Liver (tissue), 9 donors: ENCODE measurements around the gene SLC16A8. TPM values are rescaled to one million over a fixed set of nuclear protein-coding genes. Genes with fewer than 3 reads are reported as not detected.

ENCODE experiments used
- DNase-seq: peaks from one replicate; pipeline ENCODE4 v3.0.0-alpha.2; 2017; ENCODE audit warnings: low spot score
- H3K27ac ChIP-seq, 2 donors: one replicate each; pipeline ENCODE4 v1.7.0; 2013; ENCODE audit warnings: inconsistent platforms in 2 of 2, low read length in 2 of 2, control low read depth in 1 of 2, low read depth in 1 of 2, mild to moderate bottlenecking in 1 of 2
- H3K27me3 ChIP-seq, 4 donors: one replicate each; pipeline versions ENCODE4 v1.6.1 to v1.7.0; 2013; ENCODE audit warnings: low read length in 3 of 4, inconsistent platforms in 1 of 4, mild to moderate bottlenecking in 1 of 4, moderate library complexity in 1 of 4; ENCODE audit not compliant: control insufficient read depth in 4 of 4, insufficient read depth in 4 of 4
- H3K36me3 ChIP-seq, 4 donors: one replicate each; pipeline versions ENCODE4 v1.6.1 to v1.7.0; 2013; ENCODE audit warnings: low read length in 3 of 4, mild to moderate bottlenecking in 3 of 4, low read depth in 1 of 4, moderate library complexity in 1 of 4; ENCODE audit not compliant: control insufficient read depth in 4 of 4, insufficient read depth in 3 of 4
- H3K4me1 ChIP-seq, 4 donors: one replicate each; pipeline versions ENCODE4 v1.6.1 to v1.7.0; 2013; ENCODE audit warnings: low read length in 3 of 4, mild to moderate bottlenecking in 3 of 4, moderate library complexity in 1 of 4; ENCODE audit not compliant: control insufficient read depth in 4 of 4, insufficient read depth in 4 of 4
- H3K4me3 ChIP-seq, 3 donors: one replicate each; pipeline versions ENCODE4 v1.6.1 to v1.7.0; 2013; ENCODE audit warnings: low read length in 3 of 3, control low read depth in 1 of 3, low read depth in 1 of 3, mild to moderate bottlenecking in 1 of 3
- H3K9ac ChIP-seq, 2 donors: one replicate each; pipeline ENCODE4 v1.7.0; 2013; ENCODE audit warnings: low read length in 2 of 2, mild to moderate bottlenecking in 2 of 2, moderate library complexity in 2 of 2, control low read depth in 1 of 2, low read depth in 1 of 2
- H3K9me3 ChIP-seq, 4 donors: one replicate each; pipeline versions ENCODE4 v1.6.1 to v1.7.0; 2013; ENCODE audit warnings: low read length in 3 of 4; ENCODE audit not compliant: control insufficient read depth in 4 of 4
- ATF3 ChIP-seq: IDR thresholded peaks from 2 replicates; pipeline ENCODE4 v1.6.1; 2016; ENCODE audit warnings: antibody characterized with exemption
- CTCF ChIP-seq: fragments of 150-350 bp; IDR thresholded peaks from 2 replicates; pipeline ENCODE4 v1.5.1; 2017; ENCODE audit warnings: improper control_type of control experiment, low read depth, low read length; ENCODE audit not compliant: missing input control
- EGR1 ChIP-seq, 2 donors: IDR thresholded peaks; 2 replicates each; pipeline ENCODE4 v1.6.1; 2016 to 2018; ENCODE audit warnings: antibody characterized with exemption in 2 of 2, low read depth in 2 of 2
- FOXA1 ChIP-seq: IDR thresholded peaks from 2 replicates; pipeline ENCODE4 v1.6.1; 2016; ENCODE audit warnings: antibody characterized with exemption
- FOXA2 ChIP-seq: IDR thresholded peaks from 2 replicates; pipeline ENCODE4 v1.6.1; 2016; ENCODE audit warnings: antibody characterized with exemption
- GABPA ChIP-seq, 2 donors: IDR thresholded peaks in 1 of 2; conservative IDR thresholded peaks in 1 of 2; 2 replicates each; pipeline ENCODE4 v1.6.1; 2016; ENCODE audit warnings: antibody characterized with exemption in 2 of 2, mild to moderate bottlenecking in 1 of 2, moderate library complexity in 1 of 2
- HNF4A ChIP-seq, 2 donors: conservative IDR thresholded peaks; 2 replicates each; pipeline ENCODE4 v1.6.1; 2016; ENCODE audit warnings: antibody characterized with exemption in 2 of 2, mild to moderate bottlenecking in 2 of 2
- HNF4G ChIP-seq: IDR thresholded peaks from 2 replicates; pipeline ENCODE4 v1.6.1; 2016; ENCODE audit warnings: antibody characterized with exemption
- NR2F2 ChIP-seq: IDR thresholded peaks from 2 replicates; pipeline ENCODE4 v1.6.1; 2016; ENCODE audit warnings: antibody characterized with exemption
- RAD21 ChIP-seq, 2 donors: IDR thresholded peaks; 2 replicates each; pipeline ENCODE4 v1.6.1; 2016; ENCODE audit warnings: antibody characterized with exemption in 2 of 2, mild to moderate bottlenecking in 2 of 2
- REST ChIP-seq: IDR thresholded peaks from 2 replicates; pipeline ENCODE4 v1.6.1; 2016; ENCODE audit warnings: antibody characterized with exemption, mild to moderate bottlenecking
- SP1 ChIP-seq: IDR thresholded peaks from 2 replicates; pipeline ENCODE4 v1.6.1; 2018; ENCODE audit warnings: antibody characterized with exemption, mild to moderate bottlenecking
- TAF1 ChIP-seq: conservative IDR thresholded peaks from 2 replicates; pipeline ENCODE4 v1.6.1; 2016; ENCODE audit warnings: antibody characterized with exemption, mild to moderate bottlenecking
- ZBTB33 ChIP-seq: IDR thresholded peaks from 2 replicates; pipeline ENCODE4 v1.6.1; 2016; ENCODE audit warnings: antibody characterized with exemption
- WGBS: extraction: QIAGEN DNeasy Blood & Tissue Kit; methylation state at CpG from one replicate; pipeline ENCODE4 v1.1.7; 2013; 5-methylcytosine and 5-hydroxymethylcytosine counted together
- polyA plus RNA-seq, 2 donors: library from polyadenylated mRNA; stranded (reverse) in 1 of 2; unstranded in 1 of 2; fragments of 200-250 nt in 1 of 2; fragments of >200 nt in 1 of 2; fragmentation: Nextera tagmentation in 1 of 2; extraction: Ambion mirVana in 1 of 2; gene quantifications; one replicate each; pipeline versions ENCODE4 v1.2.1 to v1.2.3, GENCODE V29; 2013 to 2015
- total RNA-seq, 2 donors: library from RNA; depleted of rRNA; stranded (reverse); fragments of >200 nt; gene quantifications; one replicate each; pipeline ENCODE4 v1.2.3, GENCODE V29; 2014
- TF ChIP-seq, protein P1 (sequence below): IDR thresholded peaks from 2 replicates; pipeline ENCODE4 v1.6.1; 2016; ENCODE audit warnings: antibody characterized with exemption
- donor health status: healthy.
- donor health status: healthy.
- donor health status: healthy.
- donor health status: healthy.
- donor health status: healthy.

The SLC16A8 gene
- total and polyA plus RNA-seq, 4 donors: 0.10 TPM; not detected in 3

- no peak overlapping the region for H3K4me3 ChIP-seq
- H3K9me3 ChIP-seq: no peaks in the 10 kb centered on the region
- H3K9ac ChIP-seq: no peak overlapping the region
- TF ChIP-seq GABPA (IDR thresholded peaks at IDR 0.05 in 1 of 2, conservative IDR thresholded peaks at IDR 0.05 in 1 of 2): no peak
- TF ChIP-seq ZBTB33: no peak
- no peak for TF ChIP-seq FOXA2
- no peak for TF ChIP-seq NR2F2
- no peak for TF ChIP-seq RAD21 (IDR thresholded peaks at IDR 0.05)
- TF ChIP-seq, protein P1, sequence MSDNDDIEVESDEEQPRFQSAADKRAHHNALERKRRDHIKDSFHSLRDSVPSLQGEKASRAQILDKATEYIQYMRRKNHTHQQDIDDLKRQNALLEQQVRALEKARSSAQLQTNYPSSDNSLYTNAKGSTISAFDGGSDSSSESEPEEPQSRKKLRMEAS: no peak
- no peak for TF ChIP-seq REST
- no peak for TF ChIP-seq HNF4G
- no peak for TF ChIP-seq SP1
- TF ChIP-seq EGR1 (IDR thresholded peaks at IDR 0.05; ENCODE audit: low read depth in 2 of 2): no peak
- no peak for TF ChIP-seq TAF1
- no peak for TF ChIP-seq ATF3
- TF ChIP-seq HNF4A (conservative IDR thresholded peaks at IDR 0.05): no peak
- no peak for TF ChIP-seq CTCF
- no peak for TF ChIP-seq FOXA1
- peaks cover 0 to 2% (median 0%) of the 10 kb centered on the region in 4 donors for H3K36me3 ChIP-seq
- H3K27ac ChIP-seq: no peak overlapping the region
- WGBS: 96% methylated on average over 31 of the region's 31 CpGs
- DNase-seq: no peak
- peaks cover 0 to 10% (median 3%) of the 10 kb centered on the region in 4 donors for H3K4me1 ChIP-seq
- H3K27me3 ChIP-seq: no peaks in the 10 kb centered on the region
Measured at GRCh38 chr22:38115423-38116205, 31.6 kb upstream of the SLC16A8 start.
